Liver (tissue), 3 donors: ENCODE results near the gene PCSK4.

Source experiments
- CTCF ChIP-seq: fragments of 150-350 bp; IDR thresholded peaks from 2 replicates; pipeline ENCODE4 v1.5.1; 2017; ENCODE audit warnings: improper control_type of control experiment, low read depth, low read length; ENCODE audit not compliant: missing input control
- GABPA ChIP-seq, 2 donors: IDR thresholded peaks in 1 of 2; conservative IDR thresholded peaks in 1 of 2; 2 replicates each; pipeline ENCODE4 v1.6.1; 2016; ENCODE audit warnings: antibody characterized with exemption in 2 of 2, mild to moderate bottlenecking in 1 of 2, moderate library complexity in 1 of 2
- HNF4G ChIP-seq: IDR thresholded peaks from 2 replicates; pipeline ENCODE4 v1.6.1; 2016; ENCODE audit warnings: antibody characterized with exemption
- JUND ChIP-seq, 2 donors: IDR thresholded peaks; 2 replicates each; pipeline ENCODE4 v1.6.1; 2016; ENCODE audit warnings: antibody characterized with exemption in 2 of 2
- RAD21 ChIP-seq, 2 donors: IDR thresholded peaks; 2 replicates each; pipeline ENCODE4 v1.6.1; 2016; ENCODE audit warnings: antibody characterized with exemption in 2 of 2, mild to moderate bottlenecking in 2 of 2
- REST ChIP-seq: IDR thresholded peaks from 2 replicates; pipeline ENCODE4 v1.6.1; 2016; ENCODE audit warnings: antibody characterized with exemption, mild to moderate bottlenecking
- SP1 ChIP-seq: IDR thresholded peaks from 2 replicates; pipeline ENCODE4 v1.6.1; 2018; ENCODE audit warnings: antibody characterized with exemption, mild to moderate bottlenecking
- TAF1 ChIP-seq: conservative IDR thresholded peaks from 2 replicates; pipeline ENCODE4 v1.6.1; 2016; ENCODE audit warnings: antibody characterized with exemption, mild to moderate bottlenecking
- YY1 ChIP-seq: IDR thresholded peaks from 2 replicates; pipeline ENCODE4 v1.6.1; 2016; ENCODE audit warnings: antibody characterized with exemption, mild to moderate bottlenecking
- donor health status: healthy.
- donor health status: healthy.

GRCh38 chr19:1459479-1459878 is 30.7 kb downstream of the PCSK4 start:
- TF ChIP-seq REST: no peak
- TF ChIP-seq CTCF: no peak
- TF ChIP-seq YY1: no peak
- TF ChIP-seq TAF1: no peak
- no peak for TF ChIP-seq HNF4G
- TF ChIP-seq RAD21 (IDR thresholded peaks at IDR 0.05): no peak
- no peak for TF ChIP-seq JUND (IDR thresholded peaks at IDR 0.05)
- TF ChIP-seq GABPA (IDR thresholded peaks at IDR 0.05 in 1 of 2, conservative IDR thresholded peaks at IDR 0.05 in 1 of 2): no peak
- no peak for TF ChIP-seq SP1
